Suprapubic skin (tissue), 3 donors: Measurements from ENCODE around the gene CYTH3.

Experiments
- CTCF ChIP-seq, 2 donors: fragments of 200-600 bp in 1 of 2; fragments of 450-650 bp in 1 of 2; sonication (generic) in 1 of 2; IDR thresholded peaks; one replicate each; pipeline ENCODE4 v1.5.1; 2016 to 2019; ENCODE audit warnings: antibody characterized with exemption in 2 of 2, mild to moderate bottlenecking in 1 of 2, moderate library complexity in 1 of 2
- POLR2A ChIP-seq, 2 donors: fragments of 450-650 bp; IDR thresholded peaks; one replicate each; pipeline ENCODE4 v1.6.1; 2017; ENCODE audit warnings: antibody characterized with exemption in 2 of 2, mild to moderate bottlenecking in 2 of 2, moderate library complexity in 2 of 2

DNA sequence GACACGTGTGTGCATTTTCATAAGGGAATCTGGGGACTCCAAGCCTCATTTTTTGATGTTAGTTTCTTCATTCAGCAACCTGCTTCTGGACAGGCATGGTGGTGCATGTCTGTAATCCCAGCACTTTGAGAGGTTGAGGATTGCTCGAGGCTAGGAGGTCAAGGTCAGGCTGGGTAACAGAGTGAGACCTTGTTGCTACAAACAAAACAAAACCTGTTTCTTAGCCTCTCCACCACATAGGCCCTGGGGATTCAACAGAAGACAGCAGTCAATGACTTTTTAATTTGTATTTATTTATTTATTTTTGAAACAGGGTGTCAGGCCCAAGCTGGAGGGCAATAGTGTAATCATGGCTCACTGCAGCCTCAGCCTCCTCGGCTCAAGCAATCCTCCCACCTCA is 6.9 kb upstream of the CYTH3 start:
- TF ChIP-seq POLR2A (IDR thresholded peaks at IDR 0.05) (no peak), CTCF (IDR thresholded peaks at IDR 0.05) (no peak)
